ENCODE measurements around the gene IL13. TPM values are rescaled to one million over a fixed set of nuclear protein-coding genes. Genes with fewer than 3 reads are reported as not detected.
"Not testable (repeated sequence)": the region's sequence is repeated elsewhere in the genome, so short reads cannot be mapped to it uniquely, and the experiment has no call there.

IL13 gene
- total and polyA plus RNA-seq, 12 donors, result 0.01 to 0.51 TPM; not detected in 10

DNA sequence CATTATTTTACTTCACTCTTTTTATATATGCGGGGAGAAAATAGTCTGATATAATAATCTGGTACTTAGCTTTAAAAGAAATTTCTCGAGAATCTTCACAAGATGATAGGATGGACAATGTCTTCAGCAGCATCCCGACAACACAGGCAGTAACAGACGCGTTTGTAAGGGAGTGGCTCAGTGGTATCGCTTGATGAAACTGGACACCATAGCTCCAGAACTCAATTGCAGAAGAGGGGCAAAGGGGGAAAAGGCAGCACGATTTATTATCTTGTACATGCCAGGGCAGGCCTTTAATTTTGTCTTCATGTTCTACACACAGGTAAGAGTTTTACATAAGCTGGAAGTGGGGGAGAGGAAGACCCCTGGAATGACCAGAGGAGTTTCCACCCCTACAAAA lies 31.5 kb downstream of the IL13 start:
- no peak overlapping the region for H3K27ac ChIP-seq
- H3K27me3 ChIP-seq, result no peaks in the 10 kb centered on the region
- H3K4me1 ChIP-seq, result peaks cover 0 to 7% (median 0%) of the 10 kb centered on the region in 9 donors
- DNase-seq (no peak), ATAC-seq (no peak)
- 83 to 85% methylated on average over 7 of the region's 7 CpGs for WGBS, 2 donors
- TF ChIP-seq, protein P1, sequence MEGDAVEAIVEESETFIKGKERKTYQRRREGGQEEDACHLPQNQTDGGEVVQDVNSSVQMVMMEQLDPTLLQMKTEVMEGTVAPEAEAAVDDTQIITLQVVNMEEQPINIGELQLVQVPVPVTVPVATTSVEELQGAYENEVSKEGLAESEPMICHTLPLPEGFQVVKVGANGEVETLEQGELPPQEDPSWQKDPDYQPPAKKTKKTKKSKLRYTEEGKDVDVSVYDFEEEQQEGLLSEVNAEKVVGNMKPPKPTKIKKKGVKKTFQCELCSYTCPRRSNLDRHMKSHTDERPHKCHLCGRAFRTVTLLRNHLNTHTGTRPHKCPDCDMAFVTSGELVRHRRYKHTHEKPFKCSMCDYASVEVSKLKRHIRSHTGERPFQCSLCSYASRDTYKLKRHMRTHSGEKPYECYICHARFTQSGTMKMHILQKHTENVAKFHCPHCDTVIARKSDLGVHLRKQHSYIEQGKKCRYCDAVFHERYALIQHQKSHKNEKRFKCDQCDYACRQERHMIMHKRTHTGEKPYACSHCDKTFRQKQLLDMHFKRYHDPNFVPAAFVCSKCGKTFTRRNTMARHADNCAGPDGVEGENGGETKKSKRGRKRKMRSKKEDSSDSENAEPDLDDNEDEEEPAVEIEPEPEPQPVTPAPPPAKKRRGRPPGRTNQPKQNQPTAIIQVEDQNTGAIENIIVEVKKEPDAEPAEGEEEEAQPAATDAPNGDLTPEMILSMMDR (IDR thresholded peaks at IDR 0.05), result no peak
- H3K36me3 ChIP-seq, result peaks cover 0 to 20% (median 0%) of the 10 kb centered on the region in 9 donors
- H3K4me3 ChIP-seq, result no peak overlapping the region
- H3K9me3 ChIP-seq, result no peaks in the 10 kb centered on the region
- intact Hi-C loops (cut with DNase I), result no loop called here

DNA sequence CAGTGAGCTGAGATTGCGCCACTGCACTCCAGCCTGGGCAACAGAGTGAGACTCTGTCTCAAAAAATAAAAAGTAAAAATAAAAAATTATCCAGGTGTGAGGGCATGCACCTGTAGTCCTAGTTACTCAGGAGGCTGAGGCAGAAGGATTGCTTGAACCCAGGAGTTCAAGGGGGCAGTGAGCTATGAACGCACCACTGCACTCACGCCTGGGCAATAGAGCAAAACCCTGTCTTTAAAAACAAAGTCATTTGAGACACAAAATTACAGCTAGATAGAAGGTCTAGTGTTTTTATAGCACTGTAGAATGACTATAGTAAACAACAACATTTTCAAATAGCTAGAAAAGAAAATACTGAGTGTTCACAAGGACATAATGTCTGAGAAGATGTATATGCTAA lies 32.2 kb downstream of the IL13 start:
- Histone ChIP-seq H3K27me3 (no peaks in the 10 kb centered on the region), H3K27ac (no peak overlapping the region), H3K9me3 (no peaks in the 10 kb centered on the region), H3K36me3 (peaks cover 0 to 22% (median 0%) of the 10 kb centered on the region in 9 donors), H3K4me1 (peaks cover 0 to 7% (median 0%) of the 10 kb centered on the region in 9 donors), H3K4me3 (no peak overlapping the region)
- intact Hi-C loops (cut with DNase I), result no loop called here
- 98 to 100% methylated on average over 3 of the region's 3 CpGs for WGBS, 2 donors
- ATAC-seq (no peak), DNase-seq (no peak)
- TF ChIP-seq, protein P1 (IDR thresholded peaks at IDR 0.05), result no peak

DNA sequence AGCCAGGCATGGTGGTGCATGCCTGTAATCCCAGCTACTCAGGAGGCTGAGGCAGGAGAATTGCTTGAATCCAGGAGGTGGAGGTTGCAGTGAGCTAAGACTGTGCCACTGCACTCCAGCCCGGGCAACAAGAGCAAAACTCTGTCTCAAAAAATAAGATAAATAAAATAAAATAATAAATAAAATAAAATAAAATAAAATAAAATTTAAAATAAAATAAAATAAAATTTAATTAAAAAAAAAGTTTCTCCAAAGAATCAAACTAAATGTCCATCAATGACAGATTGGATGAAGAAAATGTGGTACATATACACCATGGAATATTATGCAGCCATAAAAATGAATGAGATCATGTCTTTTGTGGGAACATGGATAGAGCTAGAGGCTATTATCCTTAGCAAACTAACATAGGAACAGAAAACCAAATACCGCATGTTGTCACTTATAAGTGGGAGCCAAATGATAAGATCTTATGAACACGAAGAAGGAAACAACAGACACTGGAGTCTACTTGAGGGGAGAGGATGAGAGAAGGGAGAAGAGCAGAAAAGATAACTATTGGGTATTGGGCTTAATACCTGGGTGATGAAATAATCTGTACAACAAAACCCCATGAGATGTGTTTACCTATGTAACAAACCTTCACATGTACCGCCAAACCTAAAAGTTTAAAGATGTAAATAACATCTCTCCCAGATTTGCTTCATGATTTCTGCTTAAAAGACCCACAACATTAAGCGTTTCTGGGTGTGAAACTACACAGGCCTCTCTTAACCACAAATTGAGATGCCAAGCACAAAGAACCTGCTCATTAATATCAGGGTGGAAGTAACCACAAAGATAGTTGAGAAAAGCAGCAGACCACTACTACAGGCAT lies 34.0 kb downstream of the IL13 start:
- 75 to 94% methylated on average over 5 of the region's 5 CpGs for WGBS, 2 donors
- not testable (repeated sequence) for ATAC-seq

DNA sequence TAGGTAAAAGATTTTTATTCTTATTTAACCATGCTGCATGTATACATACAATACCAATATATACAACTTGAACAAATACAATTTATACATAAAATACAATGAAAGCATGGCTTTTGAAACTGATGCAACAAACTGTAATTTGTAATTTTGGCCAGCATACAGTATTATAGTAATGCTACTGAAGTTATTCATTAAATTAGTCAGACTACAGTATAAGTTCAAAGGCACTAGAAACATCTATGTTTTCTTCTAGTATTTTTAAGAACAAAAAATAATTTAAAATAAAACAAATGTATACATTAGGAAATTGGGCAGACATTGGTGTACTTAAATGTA lies 34.6 kb downstream of the IL13 start:
- Histone ChIP-seq H3K27me3 (no peaks in the 10 kb centered on the region), H3K27ac (no peak overlapping the region), H3K4me3 (no peak overlapping the region), H3K36me3 (peaks cover 0 to 46% (median 7%) of the 10 kb centered on the region in 9 donors), H3K9me3 (no peaks in the 10 kb centered on the region), H3K4me1 (peaks cover 0 to 7% (median 0%) of the 10 kb centered on the region in 9 donors)
- TF ChIP-seq, protein P1 (IDR thresholded peaks at IDR 0.05), result no peak
- intact Hi-C loops (cut with DNase I), result no loop called here
- ATAC-seq (no peak), DNase-seq (no peak)

More for the DNA sequence above, 34.0 kb downstream of the IL13 start:
- H3K9me3 ChIP-seq; H3K27me3 ChIP-seq; H3K4me3 ChIP-seq; DNase-seq; H3K27ac ChIP-seq; H3K4me1 ChIP-seq; intact Hi-C loops (cut with DNase I): not testable (repeated sequence)
- H3K36me3 ChIP-seq, result peaks cover 0 to 40% (median 2%) of the 10 kb centered on the region in 9 donors

DNA sequence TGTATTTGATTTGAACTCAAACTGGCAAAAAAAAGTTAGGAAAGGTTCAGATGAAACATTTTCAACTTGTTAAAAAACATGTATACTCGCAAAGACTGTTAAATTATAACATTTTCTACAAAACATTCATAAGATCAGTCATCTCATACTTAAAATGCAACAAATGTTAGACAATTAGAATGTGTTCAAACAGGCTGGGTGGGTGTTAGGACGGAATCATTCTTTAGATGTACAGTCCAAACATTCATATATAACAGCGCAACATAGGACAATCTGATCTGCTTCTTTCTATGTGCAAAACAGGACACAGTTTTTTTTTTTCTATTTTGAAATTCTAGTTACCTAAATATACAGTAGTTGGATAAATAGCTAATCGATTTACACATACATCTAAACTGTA lies 38.0 kb downstream of the IL13 start:
- Histone ChIP-seq H3K27me3 (no peaks in the 10 kb centered on the region), H3K36me3 (peaks cover 0 to 74% (median 23%) of the 10 kb centered on the region in 9 donors), H3K27ac (no peak overlapping the region), H3K4me1 (no peaks in the 10 kb centered on the region), H3K4me3 (no peak overlapping the region), H3K9me3 (no peaks in the 10 kb centered on the region)
- TF ChIP-seq, protein P1 (IDR thresholded peaks at IDR 0.05), result no peak
- DNase-seq (no peak), ATAC-seq (no peak)
- 94 to 97% methylated on average over 4 of the region's 4 CpGs for WGBS, 2 donors
- intact Hi-C loops (cut with DNase I), result loop anchor here in 1 of 10 donors (1.0 kb wide), 1 partner anchor 50 kb away; no protein-coding TSS in a partner anchor

Measured in heart right ventricle (tissue), 16 donors.